PFSK-1 (cell line): ENCODE results near the gene PDIA2.

Experiments
- POLR2AphosphoS5 ChIP-seq: IDR thresholded peaks from 2 replicates; pipeline ENCODE4 v1.6.1; 2012; ENCODE audit warnings: low read depth, mild to moderate bottlenecking, control low read depth, low read length, moderate library complexity
- SIN3A ChIP-seq: IDR thresholded peaks from 2 replicates; pipeline ENCODE4 v1.6.1; 2012; ENCODE audit warnings: mild to moderate bottlenecking, low read length, moderate library complexity, borderline replicate concordance; ENCODE audit not compliant: insufficient read depth
- TAF1 ChIP-seq: IDR thresholded peaks from 2 replicates; pipeline ENCODE4 v1.6.1; 2012; ENCODE audit warnings: low read length, control low read depth, borderline replicate concordance; ENCODE audit not compliant: insufficient read depth
- TF ChIP-seq, protein P1 (sequence below), 2 experiments: IDR thresholded peaks; 2 replicates each; pipeline versions ENCODE4 v1.6.1 to v1.8.0; 2011 to 2012; ENCODE audit warnings: low read depth in 2 of 2, low read length in 2 of 2, control low read depth in 1 of 2, inconsistent platforms in 1 of 2, mild to moderate bottlenecking in 1 of 2, moderate library complexity in 1 of 2; ENCODE audit not compliant: insufficient read depth in 1 of 2

DNA sequence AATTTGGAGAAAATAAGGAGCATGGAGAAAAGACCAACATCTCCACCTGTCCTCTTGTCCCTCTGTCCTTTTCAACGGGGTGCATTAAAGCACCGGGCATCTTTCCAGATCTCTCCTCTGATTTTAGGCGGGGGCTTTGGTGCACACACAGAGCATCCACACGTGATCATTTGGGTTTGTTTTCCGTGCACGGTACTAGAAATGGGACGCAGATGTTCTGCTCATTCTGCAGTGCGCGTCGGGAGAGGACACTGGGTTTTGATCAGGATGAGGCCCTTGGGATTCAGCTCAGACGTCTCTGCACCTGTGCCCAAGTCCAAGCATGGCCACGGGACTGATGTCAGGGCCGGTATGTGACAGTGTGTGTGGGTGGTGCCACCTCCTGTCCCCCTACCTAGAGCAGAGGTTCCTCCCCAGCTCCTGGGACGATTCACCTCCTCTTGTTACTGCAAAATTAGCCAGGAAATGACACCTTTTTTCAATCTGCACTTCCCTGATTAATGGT, 31.9 kb downstream of the PDIA2 start:
- no peak for TF ChIP-seq POLR2AphosphoS5
- TF ChIP-seq, protein P1, sequence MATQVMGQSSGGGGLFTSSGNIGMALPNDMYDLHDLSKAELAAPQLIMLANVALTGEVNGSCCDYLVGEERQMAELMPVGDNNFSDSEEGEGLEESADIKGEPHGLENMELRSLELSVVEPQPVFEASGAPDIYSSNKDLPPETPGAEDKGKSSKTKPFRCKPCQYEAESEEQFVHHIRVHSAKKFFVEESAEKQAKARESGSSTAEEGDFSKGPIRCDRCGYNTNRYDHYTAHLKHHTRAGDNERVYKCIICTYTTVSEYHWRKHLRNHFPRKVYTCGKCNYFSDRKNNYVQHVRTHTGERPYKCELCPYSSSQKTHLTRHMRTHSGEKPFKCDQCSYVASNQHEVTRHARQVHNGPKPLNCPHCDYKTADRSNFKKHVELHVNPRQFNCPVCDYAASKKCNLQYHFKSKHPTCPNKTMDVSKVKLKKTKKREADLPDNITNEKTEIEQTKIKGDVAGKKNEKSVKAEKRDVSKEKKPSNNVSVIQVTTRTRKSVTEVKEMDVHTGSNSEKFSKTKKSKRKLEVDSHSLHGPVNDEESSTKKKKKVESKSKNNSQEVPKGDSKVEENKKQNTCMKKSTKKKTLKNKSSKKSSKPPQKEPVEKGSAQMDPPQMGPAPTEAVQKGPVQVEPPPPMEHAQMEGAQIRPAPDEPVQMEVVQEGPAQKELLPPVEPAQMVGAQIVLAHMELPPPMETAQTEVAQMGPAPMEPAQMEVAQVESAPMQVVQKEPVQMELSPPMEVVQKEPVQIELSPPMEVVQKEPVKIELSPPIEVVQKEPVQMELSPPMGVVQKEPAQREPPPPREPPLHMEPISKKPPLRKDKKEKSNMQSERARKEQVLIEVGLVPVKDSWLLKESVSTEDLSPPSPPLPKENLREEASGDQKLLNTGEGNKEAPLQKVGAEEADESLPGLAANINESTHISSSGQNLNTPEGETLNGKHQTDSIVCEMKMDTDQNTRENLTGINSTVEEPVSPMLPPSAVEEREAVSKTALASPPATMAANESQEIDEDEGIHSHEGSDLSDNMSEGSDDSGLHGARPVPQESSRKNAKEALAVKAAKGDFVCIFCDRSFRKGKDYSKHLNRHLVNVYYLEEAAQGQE (IDR thresholded peaks at IDR 0.05; ENCODE audit: insufficient read depth in 1 of 2, low read depth in 2 of 2, low read length in 2 of 2), result no peak
- no peak for TF ChIP-seq TAF1
- no peak for TF ChIP-seq SIN3A
